Mesendoderm (in vitro differentiated cells): ENCODE data around the gene NDC80.
A peak's percentile ranks its signal among the peaks of the same experiment; 100 is the strongest.

Experiments
- DNase-seq: peaks from one replicate; pipeline ENCODE4 v3.0.0; 2013
- H2AK5ac ChIP-seq: 2 replicates; pipeline ENCODE4 v1.6.1; 2013; ENCODE audit warnings: low read length, inconsistent platforms
- H2BK120ac ChIP-seq: 2 replicates; pipeline ENCODE4 v1.6.1; 2013; ENCODE audit warnings: low read depth, mild to moderate bottlenecking, low read length, moderate library complexity, mixed read lengths
- H2BK15ac ChIP-seq: replicated peaks from 2 replicates; pipeline ENCODE4 v1.6.1; 2013; ENCODE audit warnings: low read depth, mild to moderate bottlenecking, moderate library complexity
- H2BK5ac ChIP-seq: 2 replicates; pipeline ENCODE4 v1.6.1; 2013; ENCODE audit warnings: low read length, inconsistent platforms
- H3K18ac ChIP-seq: 2 replicates; pipeline ENCODE4 v1.6.1; 2013; ENCODE audit warnings: mild to moderate bottlenecking, low read length, mixed read lengths
- H3K23ac ChIP-seq: one replicate; pipeline ENCODE4 v1.6.1; 2013; ENCODE audit warnings: low read length
- H3K27ac ChIP-seq: 2 replicates; pipeline ENCODE4 v1.5.1; 2013; ENCODE audit warnings: low read depth, mild to moderate bottlenecking, inconsistent platforms, low read length, moderate library complexity
- H3K27me3 ChIP-seq: 2 replicates; pipeline ENCODE4 v1.6.1; 2013; ENCODE audit warnings: low read length, control low read depth, mild to moderate bottlenecking, inconsistent platforms; ENCODE audit not compliant: insufficient read depth, poor library complexity
- H3K36me3 ChIP-seq: 2 replicates; pipeline ENCODE4 v1.6.1; 2013; ENCODE audit warnings: low read length, inconsistent platforms; ENCODE audit not compliant: control insufficient read depth, insufficient read depth
- H3K4ac ChIP-seq: one replicate; pipeline ENCODE4 v1.6.1; 2013; ENCODE audit warnings: low read depth, mild to moderate bottlenecking, low read length, moderate library complexity
- H3K4me1 ChIP-seq: 2 replicates; pipeline ENCODE4 v1.6.1; 2013; ENCODE audit warnings: low read depth, low read length, inconsistent platforms; ENCODE audit not compliant: control insufficient read depth
- H3K4me2 ChIP-seq: 2 replicates; pipeline ENCODE4 v1.6.1; 2013; ENCODE audit warnings: low read length
- H3K4me3 ChIP-seq: 2 replicates; pipeline ENCODE4 v1.5.1; 2013; ENCODE audit warnings: mild to moderate bottlenecking, low read length
- H3K56ac ChIP-seq: one replicate; pipeline ENCODE4 v1.6.1; 2013; ENCODE audit warnings: low read length
- H3K79me1 ChIP-seq: 2 replicates; pipeline ENCODE4 v1.6.1; 2013; ENCODE audit warnings: low read length, inconsistent platforms
- H3K79me2 ChIP-seq: 2 replicates; pipeline ENCODE4 v1.6.1; 2013; ENCODE audit warnings: mild to moderate bottlenecking, low read length; ENCODE audit not compliant: control insufficient read depth, insufficient read depth
- H3K9ac ChIP-seq: 2 replicates; pipeline ENCODE4 v1.6.1; 2013; ENCODE audit warnings: low read length, inconsistent platforms
- H4K5ac ChIP-seq: one replicate; pipeline ENCODE4 v1.6.1; 2013; ENCODE audit warnings: low read length
- H4K8ac ChIP-seq: one replicate; pipeline ENCODE4 v1.6.1; 2013; ENCODE audit warnings: low read depth, mild to moderate bottlenecking, control low read depth, low read length, moderate library complexity
- WGBS: extraction: QIAGEN DNeasy Blood & Tissue Kit; methylation state at CpG from one replicate; pipeline ENCODE4 v1.1.7; 2013; ENCODE audit warnings: low lambda C conversion rate, missing lambda C conversion rate; ENCODE audit not compliant: insufficient coverage; ENCODE audit errors: extremely low coverage; 5-methylcytosine and 5-hydroxymethylcytosine counted together

The NDC80 gene

GRCh38 chr18:2547477-2548087 is 23.8 kb upstream of the NDC80 start:
- Histone ChIP-seq H4K5ac (no peak overlapping the region), H3K4me1 (no peaks in the 10 kb centered on the region), H3K23ac (no peak overlapping the region), H3K79me1 (no peaks in the 10 kb centered on the region), H3K27ac (no peak overlapping the region), H3K79me2 (no peaks in the 10 kb centered on the region), H2AK5ac (no peak overlapping the region), H3K9ac (peak overlapping the region; percentile 13), H3K4me2 (no peak overlapping the region), H3K56ac (no peak overlapping the region), H2BK15ac (no peak overlapping the region), H3K36me3 (no peaks in the 10 kb centered on the region), H4K8ac (no peak overlapping the region), H3K4ac (no peak overlapping the region), H2BK5ac (no peak overlapping the region), H2BK120ac (no peak overlapping the region), H3K27me3 (no peaks in the 10 kb centered on the region), H3K4me3 (no peak overlapping the region), H3K18ac (no peak overlapping the region)
- DNase-seq, result peak; percentile 53
- WGBS, result no CpG with 5 or more reads among the region's 4 CpGs

GRCh38 chr18:2549462-2549861 is 21.9 kb upstream of the NDC80 start:
- Histone ChIP-seq H3K18ac (no peak overlapping the region), H2BK5ac (no peak overlapping the region), H4K8ac (no peak overlapping the region), H3K4me3 (no peak overlapping the region), H3K27me3 (no peaks in the 10 kb centered on the region), H3K4me2 (no peak overlapping the region), H3K9ac (no peak overlapping the region), H3K23ac (no peak overlapping the region), H3K27ac (no peak overlapping the region), H3K56ac (no peak overlapping the region), H3K36me3 (no peaks in the 10 kb centered on the region), H3K79me2 (no peaks in the 10 kb centered on the region), H4K5ac (no peak overlapping the region), H2BK120ac (no peak overlapping the region), H3K79me1 (no peaks in the 10 kb centered on the region), H3K4me1 (no peaks in the 10 kb centered on the region), H3K4ac (no peak overlapping the region), H2BK15ac (no peak overlapping the region), H2AK5ac (no peak overlapping the region)
- WGBS, result no CpG with 5 or more reads among the region's 2 CpGs
- no peak for DNase-seq

- Histone ChIP-seq H3K9ac (no peak overlapping the region), H2BK5ac (no peak overlapping the region), H3K56ac (no peak overlapping the region), H2AK5ac (no peak overlapping the region), H2BK120ac (no peak overlapping the region), H3K23ac (no peak overlapping the region), H4K8ac (no peak overlapping the region), H3K18ac (no peak overlapping the region), H3K79me1 (no peaks in the 10 kb centered on the region), H4K5ac (no peak overlapping the region), H3K36me3 (no peaks in the 10 kb centered on the region), H3K27ac (no peak overlapping the region), H3K4me1 (no peaks in the 10 kb centered on the region), H3K27me3 (no peaks in the 10 kb centered on the region), H3K4ac (no peak overlapping the region), H2BK15ac (no peak overlapping the region), H3K4me2 (no peak overlapping the region), H3K4me3 (no peak overlapping the region), H3K79me2 (no peaks in the 10 kb centered on the region)
- DNase-seq, result no peak
- no CpG with 5 or more reads among the region's 3 CpGs for WGBS
These were observed 19.9 kb upstream of the NDC80 start for GRCh38 chr18:2551425-2551824.

GRCh38 chr18:2554696-2555095 is 16.7 kb upstream of the NDC80 start:
- no peaks in the 10 kb centered on the region for H3K79me2 ChIP-seq
- H3K9ac ChIP-seq, result no peak overlapping the region
- no peak overlapping the region for H2BK120ac ChIP-seq
- H3K4me1 ChIP-seq, result no peaks in the 10 kb centered on the region
- no peak overlapping the region for H3K4me2 ChIP-seq
- no peak overlapping the region for H2AK5ac ChIP-seq
- H4K8ac ChIP-seq, result no peak overlapping the region
- no CpG with 5 or more reads among the region's 4 CpGs for WGBS
- H3K27ac ChIP-seq, result no peak overlapping the region
- H4K5ac ChIP-seq, result no peak overlapping the region
- no peak overlapping the region for H2BK15ac ChIP-seq
- H3K79me1 ChIP-seq, result no peaks in the 10 kb centered on the region
- no peaks in the 10 kb centered on the region for H3K27me3 ChIP-seq
- H3K4me3 ChIP-seq, result no peak overlapping the region
- H3K23ac ChIP-seq, result no peak overlapping the region
- H3K36me3 ChIP-seq, result no peaks in the 10 kb centered on the region
- H3K56ac ChIP-seq, result no peak overlapping the region
- no peak overlapping the region for H3K4ac ChIP-seq
- no peak overlapping the region for H3K18ac ChIP-seq
- DNase-seq, result no peak
- H2BK5ac ChIP-seq, result no peak overlapping the region

- Histone ChIP-seq H3K79me2 (no peaks in the 10 kb centered on the region), H3K27me3 (no peaks in the 10 kb centered on the region), H3K36me3 (no peaks in the 10 kb centered on the region), H3K4me3 (no peak overlapping the region), H3K27ac (no peak overlapping the region), H4K5ac (no peak overlapping the region), H3K56ac (no peak overlapping the region), H3K4me2 (no peak overlapping the region), H2BK120ac (no peak overlapping the region), H3K4me1 (no peaks in the 10 kb centered on the region), H3K23ac (no peak overlapping the region), H3K9ac (no peak overlapping the region), H2BK15ac (no peak overlapping the region), H3K79me1 (no peaks in the 10 kb centered on the region), H4K8ac (no peak overlapping the region), H2BK5ac (no peak overlapping the region), H3K18ac (no peak overlapping the region), H3K4ac (no peak overlapping the region), H2AK5ac (no peak overlapping the region)
- no CpG with 5 or more reads among the region's 4 CpGs for WGBS
- peak; percentile 51 for DNase-seq
These were observed 15.5 kb upstream of the NDC80 start for GRCh38 chr18:2555895-2556294.

- WGBS, result no CpG with 5 or more reads among the region's 1 CpG
These were observed 13.8 kb upstream of the NDC80 start for GRCh38 chr18:2557536-2557935.

More at GRCh38 chr18:2557536-2557935, 13.8 kb upstream of the NDC80 start:
- DNase-seq, result peak; percentile 10
- H3K4me3 ChIP-seq, result no peak overlapping the region
- no peak overlapping the region for H4K5ac ChIP-seq
- no peak overlapping the region for H3K27ac ChIP-seq
- no peaks in the 10 kb centered on the region for H3K79me2 ChIP-seq
- H2BK5ac ChIP-seq, result no peak overlapping the region
- H3K4ac ChIP-seq, result no peak overlapping the region
- H2BK120ac ChIP-seq, result no peak overlapping the region
- no peaks in the 10 kb centered on the region for H3K4me1 ChIP-seq
- no peaks in the 10 kb centered on the region for H3K27me3 ChIP-seq
- H3K9ac ChIP-seq, result no peak overlapping the region
- H3K36me3 ChIP-seq, result no peaks in the 10 kb centered on the region
- no peak overlapping the region for H3K56ac ChIP-seq
- no peaks in the 10 kb centered on the region for H3K79me1 ChIP-seq
- no peak overlapping the region for H4K8ac ChIP-seq
- H3K4me2 ChIP-seq, result no peak overlapping the region
- no peak overlapping the region for H3K23ac ChIP-seq
- H2BK15ac ChIP-seq, result no peak overlapping the region
- no peak overlapping the region for H2AK5ac ChIP-seq
- no peak overlapping the region for H3K18ac ChIP-seq
